HL-60/S4 treated with phorbol 12-myristate 13-acetate at 8.2 ng/mL for 4 days and 3 days (cell line): ENCODE data around the gene NDUFB10.

ENCODE experiments used
- in situ Hi-C: fragments of 300-500 bp; cut with MboI; formaldehyde crosslinking; loops from 2 replicates; pipeline ENCODE4 v1.15.0; 2022; ENCODE audit warnings: low sequenced_read_pairs

The NDUFB10 gene

DNA sequence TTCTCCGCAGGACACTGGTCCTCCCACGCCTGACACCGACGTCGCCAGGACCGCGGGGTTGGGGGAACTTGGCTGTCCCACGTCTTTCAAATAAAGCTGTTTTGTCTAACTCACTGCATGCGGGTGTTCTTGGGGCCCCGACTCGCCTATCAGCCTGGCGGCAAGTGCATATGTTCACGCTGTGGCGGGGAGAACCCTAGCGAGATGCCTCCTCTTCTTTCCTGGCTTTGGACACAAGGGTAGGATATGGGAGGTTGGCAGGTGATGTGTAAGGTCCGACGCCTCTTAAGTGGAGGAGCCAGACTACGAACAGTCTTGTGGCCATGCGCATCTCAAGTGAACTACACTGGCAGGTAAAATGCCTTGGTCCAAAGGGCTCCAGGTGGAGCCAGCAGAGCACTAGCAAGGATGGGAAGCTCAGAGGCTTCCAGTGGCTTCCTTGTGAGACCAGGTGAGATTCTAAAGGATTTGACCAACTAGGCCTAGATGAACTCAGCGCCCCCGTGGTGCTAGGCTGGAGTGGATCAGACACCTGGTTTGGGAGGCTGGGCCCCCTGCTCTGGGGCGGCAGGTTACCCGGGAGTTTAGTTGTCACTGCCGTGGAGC, 6.2 kb downstream of the NDUFB10 start:
- in situ Hi-C loops = no loop called here

DNA sequence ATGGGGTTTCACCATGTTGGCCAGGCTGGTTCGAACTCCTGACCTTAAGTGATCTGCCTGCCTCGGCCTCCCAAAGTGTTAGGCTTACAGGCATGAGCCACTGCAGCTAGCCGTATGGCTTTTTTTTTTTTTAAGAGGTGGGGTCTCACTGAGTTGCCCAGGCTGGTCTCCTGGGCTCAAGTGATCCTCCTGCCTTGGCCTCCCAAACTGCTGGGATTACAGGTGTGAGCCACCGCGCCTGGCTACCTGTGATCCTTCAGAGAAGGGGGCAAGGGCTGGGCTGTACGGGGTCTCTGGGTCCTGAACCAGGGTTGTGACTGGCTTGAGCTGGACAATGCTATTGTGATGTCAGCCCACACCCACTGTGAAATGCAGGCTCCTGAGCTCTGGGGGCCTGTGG, 7.1 kb downstream of the NDUFB10 start, which contains the start of gene RNF151:
Gene RNF151, plus strand, starts transcription at position 397 of the 400 bp plus-strand sequence. CDS start 26 bp downstream, outside the sequence.
- in situ Hi-C loops = no loop called here

DNA sequence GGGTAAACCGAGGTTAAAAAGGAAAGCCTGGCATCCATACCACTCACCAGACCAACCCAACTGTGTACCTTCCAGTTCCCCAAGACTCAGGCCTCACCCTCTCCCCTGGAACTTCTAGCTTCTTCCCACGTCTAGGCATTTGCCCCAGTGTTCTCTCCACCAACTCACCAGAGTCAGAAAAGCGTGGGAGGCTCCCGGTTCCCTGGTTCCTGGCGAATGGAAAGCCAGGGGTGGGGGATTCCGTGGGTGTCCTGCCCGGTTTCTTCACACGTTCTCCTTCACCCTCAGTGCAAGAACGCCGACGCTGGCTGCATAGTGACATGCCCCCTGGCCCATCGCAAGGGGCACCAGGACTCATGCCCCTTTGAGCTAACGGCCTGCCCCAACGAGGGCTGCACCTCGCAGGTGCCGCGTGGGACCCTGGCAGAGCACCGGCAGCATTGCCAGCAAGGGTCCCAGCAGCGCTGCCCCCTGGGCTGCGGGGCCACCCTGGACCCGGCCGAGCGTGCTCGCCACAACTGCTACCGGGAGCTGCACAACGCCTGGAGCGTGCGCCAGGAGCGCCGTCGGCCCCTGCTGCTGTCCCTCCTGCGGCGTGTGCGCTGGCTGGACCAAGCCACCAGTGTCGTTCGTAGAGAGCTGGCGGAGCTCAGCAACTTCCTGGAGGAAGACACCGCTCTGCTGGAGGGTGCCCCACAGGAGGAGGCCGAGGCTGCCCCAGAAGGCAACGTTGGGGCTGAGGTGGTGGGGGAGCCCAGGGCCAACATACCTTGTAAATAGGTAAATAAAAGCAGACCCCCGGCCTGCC, 9.0 kb downstream of the NDUFB10 start:
- in situ Hi-C loops = no loop called here

GRCh38 chr16:1971796-1972489, 12.6 kb downstream of the NDUFB10 start, which contains the start of gene TBL3:
TBL3 (plus strand) TSS chr16:1972053; CDS start chr16:1972165, 112 bp downstream.
- in situ Hi-C loops = no loop called here

DNA sequence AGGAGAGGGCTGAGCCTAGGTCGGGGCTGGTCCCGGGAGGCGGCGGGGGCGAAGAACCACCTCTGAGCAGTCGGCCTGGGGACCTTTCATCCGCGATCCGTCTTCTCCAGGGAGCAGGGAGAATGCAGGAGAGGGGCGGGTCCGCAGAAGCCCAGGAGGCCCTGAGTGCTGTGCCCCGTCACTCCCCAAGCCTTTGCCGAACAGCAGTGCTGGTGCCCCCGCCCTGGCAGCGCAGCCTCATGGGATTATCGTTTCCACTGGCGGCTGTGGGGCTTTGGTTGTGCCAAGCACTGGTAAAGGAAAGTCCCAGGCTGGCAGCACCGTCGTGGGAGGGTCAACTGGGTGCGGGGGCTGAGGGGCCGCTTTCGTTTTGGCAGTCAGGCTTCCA, 13.1 kb downstream of the NDUFB10 start:
- in situ Hi-C loops = no loop called here

GRCh38 chr16:1973461-1974156, 14.3 kb downstream of the NDUFB10 start:
- in situ Hi-C loops = no loop called here

DNA sequence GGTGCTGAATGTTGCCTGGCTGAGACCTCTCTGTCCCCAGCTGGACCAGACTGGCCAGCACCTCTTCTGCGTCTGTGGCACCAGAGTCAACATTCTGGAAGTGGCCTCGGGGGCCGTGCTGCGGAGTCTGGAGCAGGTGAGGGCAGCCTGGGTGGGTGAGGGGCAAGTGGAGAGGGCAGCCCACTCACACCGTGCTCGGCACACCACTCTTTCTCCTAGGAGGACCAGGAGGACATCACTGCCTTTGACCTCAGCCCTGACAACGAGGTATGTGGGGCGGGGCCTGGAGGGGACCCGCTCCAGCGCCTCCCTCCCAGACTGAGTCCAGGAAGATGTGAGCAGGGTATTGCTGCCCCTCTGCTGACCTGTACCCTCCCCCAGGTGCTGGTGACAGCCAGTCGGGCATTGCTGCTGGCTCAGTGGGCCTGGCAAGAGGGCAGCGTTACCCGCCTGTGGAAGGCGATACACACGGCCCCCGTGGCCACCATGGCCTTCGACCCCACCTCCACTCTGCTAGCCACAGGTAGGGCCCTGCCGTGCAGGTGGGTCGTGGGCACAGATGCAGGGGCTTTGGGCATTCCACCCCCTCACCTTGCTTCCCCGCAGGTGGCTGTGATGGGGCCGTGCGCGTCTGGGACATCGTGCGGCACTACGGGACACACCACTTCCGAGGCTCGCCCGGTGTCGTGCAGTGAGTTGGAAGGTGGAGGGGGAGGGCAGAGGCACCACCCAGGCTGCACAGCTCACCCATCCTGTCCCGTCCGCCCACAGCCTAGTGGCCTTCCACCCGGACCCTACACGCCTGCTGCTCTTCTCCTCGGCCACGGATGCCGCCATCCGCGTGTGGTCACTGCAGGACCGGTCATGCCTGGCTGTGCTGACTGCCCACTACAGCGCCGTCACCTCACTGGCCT, 15.1 kb downstream of the NDUFB10 start:
- in situ Hi-C loops = no loop called here

DNA sequence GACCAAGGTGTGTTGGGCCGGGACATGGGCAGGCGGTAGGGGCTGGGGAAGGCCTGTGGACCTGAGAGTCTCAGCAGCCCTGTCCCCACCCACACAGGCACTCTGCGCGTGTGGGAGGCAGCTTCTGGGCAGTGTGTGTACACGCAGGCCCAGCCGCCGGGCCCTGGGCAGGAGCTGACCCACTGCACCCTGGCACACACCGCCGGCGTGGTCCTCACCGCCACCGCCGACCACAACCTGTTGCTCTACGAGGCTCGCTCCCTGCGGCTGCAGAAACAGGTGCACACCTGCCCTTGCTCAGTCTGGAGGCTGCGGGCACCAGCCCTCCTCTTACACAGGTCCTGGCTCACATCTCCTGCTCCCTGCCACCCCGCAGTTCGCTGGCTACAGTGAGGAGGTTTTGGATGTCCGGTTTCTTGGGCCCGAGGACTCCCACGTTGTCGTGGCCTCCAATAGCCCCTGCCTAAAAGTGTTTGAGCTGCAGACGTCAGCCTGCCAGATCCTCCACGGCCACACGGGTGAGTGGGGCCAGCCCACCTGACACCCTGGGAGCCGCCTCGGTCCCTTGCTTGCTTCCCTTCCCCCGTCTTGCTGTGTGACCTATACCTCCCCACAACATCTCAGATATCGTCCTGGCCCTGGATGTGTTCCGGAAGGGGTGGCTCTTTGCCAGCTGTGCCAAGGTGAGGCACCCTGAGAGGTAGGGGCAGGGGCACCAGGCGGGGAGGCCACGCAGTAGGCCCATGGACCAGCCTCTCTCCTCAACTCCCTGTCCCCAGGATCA, 16.3 kb downstream of the NDUFB10 start:
- in situ Hi-C loops = no loop called here

DNA sequence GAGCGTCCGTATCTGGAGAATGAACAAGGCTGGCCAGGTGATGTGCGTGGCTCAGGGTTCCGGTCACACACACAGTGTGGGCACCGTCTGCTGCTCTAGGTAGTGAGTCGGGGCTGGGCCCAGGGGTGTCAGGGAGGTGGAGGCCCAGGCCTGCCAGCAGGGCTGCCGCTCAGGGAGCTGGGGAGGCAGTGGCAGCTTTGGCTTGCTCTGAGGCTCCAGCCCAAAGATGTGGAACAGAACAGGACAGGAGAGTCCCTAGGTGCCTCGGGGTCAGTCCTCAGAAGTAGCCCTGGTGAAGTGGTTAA, 16.8 kb downstream of the NDUFB10 start:
- in situ Hi-C loops = no loop called here

DNA sequence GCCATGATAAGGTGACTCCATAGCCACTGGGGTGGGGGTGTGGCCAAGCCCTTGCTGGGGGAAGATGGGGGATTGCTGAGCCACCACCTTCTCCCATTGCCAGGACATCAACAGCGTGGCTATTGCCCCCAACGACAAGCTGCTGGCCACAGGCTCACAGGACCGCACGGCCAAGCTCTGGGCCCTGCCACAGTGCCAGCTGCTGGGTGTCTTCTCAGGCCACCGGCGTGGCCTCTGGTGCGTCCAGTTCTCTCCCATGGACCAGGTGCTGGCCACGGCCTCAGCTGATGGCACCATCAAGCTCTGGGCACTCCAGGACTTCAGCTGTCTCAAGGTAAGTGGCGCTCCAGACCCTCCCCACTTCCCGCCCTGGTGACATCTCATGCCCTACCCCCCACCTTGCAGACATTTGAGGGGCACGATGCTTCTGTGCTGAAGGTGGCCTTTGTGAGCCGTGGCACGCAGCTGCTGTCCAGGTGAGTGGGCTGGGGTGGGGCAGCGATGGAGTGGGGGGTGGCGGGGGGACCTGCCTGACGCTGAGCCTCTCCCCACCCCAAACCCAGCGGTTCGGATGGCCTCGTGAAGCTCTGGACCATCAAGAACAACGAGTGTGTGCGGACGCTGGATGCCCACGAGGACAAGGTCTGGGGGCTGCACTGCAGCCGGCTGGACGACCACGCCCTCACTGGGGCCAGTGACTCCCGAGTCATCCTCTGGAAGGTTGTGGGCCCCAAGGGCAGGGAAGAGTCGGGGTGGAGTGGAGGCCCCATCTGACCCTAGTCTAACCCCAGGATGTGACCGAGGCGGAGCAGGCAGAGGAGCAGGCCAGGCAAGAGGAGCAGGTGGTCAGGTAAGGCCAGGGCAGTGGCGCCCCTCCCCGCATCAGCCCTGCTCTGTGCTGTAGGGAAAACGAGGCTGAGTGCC, 17.9 kb downstream of the NDUFB10 start:
- in situ Hi-C loops = no loop called here

DNA sequence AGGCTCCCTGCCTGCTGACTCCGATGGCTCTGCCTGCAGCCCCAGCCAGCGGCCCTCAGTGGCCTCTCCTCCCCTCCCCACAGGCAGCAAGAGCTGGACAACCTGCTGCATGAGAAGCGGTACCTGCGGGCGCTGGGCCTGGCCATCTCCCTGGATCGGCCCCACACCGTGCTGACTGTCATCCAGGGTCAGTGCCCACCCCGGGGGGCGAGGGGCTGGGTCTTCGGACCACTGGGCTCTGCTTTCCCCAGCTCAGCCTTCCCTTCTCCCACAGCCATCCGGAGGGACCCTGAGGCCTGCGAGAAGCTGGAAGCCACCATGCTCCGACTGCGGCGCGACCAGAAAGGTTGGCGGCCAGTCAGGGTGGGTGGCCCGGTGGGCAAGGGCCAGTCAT, 18.5 kb downstream of the NDUFB10 start:
- in situ Hi-C loops = no loop called here

GRCh38 chr16:1978476-1979120, 19.3 kb downstream of the NDUFB10 start:
- in situ Hi-C loops = no loop called here

- in situ Hi-C loops = no loop called here
Observed at GRCh38 chr16:1979271-1980029, 20.1 kb downstream of the NDUFB10 start.

GRCh38 chr16:1980030-1980769, 20.9 kb downstream of the NDUFB10 start:
- in situ Hi-C loops = no loop called here

- in situ Hi-C loops = no loop called here
Observed at GRCh38 chr16:1980770-1981087, 21.4 kb downstream of the NDUFB10 start.

- in situ Hi-C loops = no loop called here
Observed at GRCh38 chr16:1981398-1981836, 22.1 kb downstream of the NDUFB10 start, which contains the start of gene NOXO1. NOXO1 (minus strand) TSS chr16:1981469; CDS start chr16:1981179, 290 bp downstream.
